BJ (cell line): Measurements from ENCODE around the gene CIZ1. TPM values are rescaled to one million over a fixed set of nuclear protein-coding genes. Genes with fewer than 3 reads are reported as not detected.

Experiments
- CTCF ChIA-PET: fragments of 350-600 bp; formaldehyde crosslinking; extraction: SDS; loops from one replicate; lab custom pipeline; 2021; ENCODE audit warnings: antibody characterized with exemption, inconsistent platforms; lab: Yijun Ruan, JAX
- POLR2A ChIA-PET: fragments of 300-600 bp; sonication (Branson Sonifier 250); formaldehyde crosslinking; extraction: SDS; loops from one replicate; lab custom pipeline; 2021; ENCODE audit warnings: antibody characterized with exemption; lab: Charles Lee
- DNase-seq: peaks from one replicate; pipeline ENCODE4 v3.0.0-alpha.2; 2011; ENCODE audit warnings: low read depth
- H3K27me3 ChIP-seq: 2 replicates; pipeline ENCODE4 v1.6.0; 2011; ENCODE audit warnings: low read length; ENCODE audit not compliant: control insufficient read depth, insufficient read depth
- H3K36me3 ChIP-seq: 2 replicates; pipeline ENCODE4 v1.5.1; 2011; ENCODE audit warnings: low read length; ENCODE audit not compliant: control insufficient read depth, insufficient read depth
- H3K4me3 ChIP-seq: 2 replicates; pipeline ENCODE4 v1.5.1; 2011; ENCODE audit warnings: low read depth, mild to moderate bottlenecking, control low read depth, low read length
- polyA plus RNA-seq: library from polyadenylated mRNA; depleted of rRNA; stranded (reverse); fragments of >200 nt; gene quantifications from 2 replicates; pipeline ENCODE4 v1.2.3, GENCODE V29; 2011
- TF ChIP-seq, protein P1 (sequence below): IDR thresholded peaks from 2 replicates; pipeline ENCODE4 v1.5.1; 2011; ENCODE audit warnings: low read depth, mild to moderate bottlenecking, control low read depth, inconsistent platforms, low read length, moderate library complexity; ENCODE audit not compliant: insufficient read depth

Gene CIZ1
- polyA plus RNA-seq, 1 experiment = 36.0 TPM

DNA sequence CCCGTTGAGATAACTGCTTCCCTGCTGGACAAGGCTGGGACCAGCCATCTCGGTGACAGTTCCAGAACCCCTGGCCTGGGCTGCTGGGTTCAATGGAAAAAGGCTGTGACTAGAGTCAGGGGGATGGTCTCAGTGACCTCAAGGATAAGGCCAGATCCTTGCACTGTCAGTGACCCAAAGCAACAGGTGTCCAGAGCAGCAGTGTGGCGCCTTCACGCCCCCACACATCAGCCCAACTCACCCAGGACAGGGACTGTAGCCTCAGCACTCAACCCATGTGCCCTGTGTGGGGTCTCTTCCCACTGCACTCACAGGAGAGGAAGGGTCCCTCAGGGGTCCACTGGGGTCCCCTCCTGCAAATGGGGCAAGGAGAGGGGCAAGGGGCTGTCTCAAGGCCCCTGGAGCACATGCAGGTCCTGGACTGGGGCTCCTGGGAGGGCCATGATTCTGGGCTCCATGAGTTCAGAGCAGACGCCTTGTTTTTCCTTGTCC lies 42.8 kb downstream of the CIZ1 start:
- TF ChIP-seq, protein P1, sequence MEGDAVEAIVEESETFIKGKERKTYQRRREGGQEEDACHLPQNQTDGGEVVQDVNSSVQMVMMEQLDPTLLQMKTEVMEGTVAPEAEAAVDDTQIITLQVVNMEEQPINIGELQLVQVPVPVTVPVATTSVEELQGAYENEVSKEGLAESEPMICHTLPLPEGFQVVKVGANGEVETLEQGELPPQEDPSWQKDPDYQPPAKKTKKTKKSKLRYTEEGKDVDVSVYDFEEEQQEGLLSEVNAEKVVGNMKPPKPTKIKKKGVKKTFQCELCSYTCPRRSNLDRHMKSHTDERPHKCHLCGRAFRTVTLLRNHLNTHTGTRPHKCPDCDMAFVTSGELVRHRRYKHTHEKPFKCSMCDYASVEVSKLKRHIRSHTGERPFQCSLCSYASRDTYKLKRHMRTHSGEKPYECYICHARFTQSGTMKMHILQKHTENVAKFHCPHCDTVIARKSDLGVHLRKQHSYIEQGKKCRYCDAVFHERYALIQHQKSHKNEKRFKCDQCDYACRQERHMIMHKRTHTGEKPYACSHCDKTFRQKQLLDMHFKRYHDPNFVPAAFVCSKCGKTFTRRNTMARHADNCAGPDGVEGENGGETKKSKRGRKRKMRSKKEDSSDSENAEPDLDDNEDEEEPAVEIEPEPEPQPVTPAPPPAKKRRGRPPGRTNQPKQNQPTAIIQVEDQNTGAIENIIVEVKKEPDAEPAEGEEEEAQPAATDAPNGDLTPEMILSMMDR = no peak
- ChIA-PET CTCF (no interaction called here), POLR2A (no interaction called here)
- DNase-seq = no peak
- Histone ChIP-seq H3K36me3 (no peaks in the 10 kb centered on the region), H3K4me3 (no peak overlapping the region), H3K27me3 (peaks cover 1% of the 10 kb centered on the region)

DNA sequence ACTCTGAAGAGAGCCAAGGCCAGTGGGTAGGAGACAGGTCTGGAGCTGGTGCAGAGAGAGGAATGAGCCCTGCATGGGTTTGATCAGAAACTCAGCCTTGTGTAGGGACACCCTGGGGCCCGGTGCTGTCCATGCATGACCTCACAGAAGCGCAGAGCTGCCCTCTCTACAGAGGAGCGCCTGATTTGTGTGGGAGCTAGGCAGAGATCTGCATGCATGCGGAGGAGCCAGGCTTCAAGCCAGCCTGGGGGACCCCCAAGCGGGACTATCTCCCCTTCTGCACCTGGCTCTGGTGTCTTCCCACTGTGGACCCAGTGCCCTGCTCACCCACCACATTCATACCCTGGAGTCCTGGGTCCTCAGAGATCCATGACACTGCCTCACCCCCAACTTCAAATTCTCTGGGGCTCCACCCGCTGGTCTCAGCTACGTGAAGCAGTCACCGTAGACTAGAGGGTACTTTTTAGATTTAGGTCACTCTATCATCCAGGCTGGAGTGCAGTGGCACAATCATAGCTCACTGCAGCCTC lies 44.7 kb downstream of the CIZ1 start:
- no peaks in the 10 kb centered on the region for H3K36me3 ChIP-seq
- CTCF ChIA-PET = interaction anchor here (0.6 to 2.2 kb wide), 3 partner anchors 18 to 29 kb away, joined by 3 to 8 read pairs (median 6); partner anchors contain the start of gene PTGES2
- H3K27me3 ChIP-seq = peaks cover 1% of the 10 kb centered on the region
- TF ChIP-seq, protein P1 = no peak
- no peak overlapping the region for H3K4me3 ChIP-seq
- POLR2A ChIA-PET = no interaction called here
- DNase-seq = no peak

DNA sequence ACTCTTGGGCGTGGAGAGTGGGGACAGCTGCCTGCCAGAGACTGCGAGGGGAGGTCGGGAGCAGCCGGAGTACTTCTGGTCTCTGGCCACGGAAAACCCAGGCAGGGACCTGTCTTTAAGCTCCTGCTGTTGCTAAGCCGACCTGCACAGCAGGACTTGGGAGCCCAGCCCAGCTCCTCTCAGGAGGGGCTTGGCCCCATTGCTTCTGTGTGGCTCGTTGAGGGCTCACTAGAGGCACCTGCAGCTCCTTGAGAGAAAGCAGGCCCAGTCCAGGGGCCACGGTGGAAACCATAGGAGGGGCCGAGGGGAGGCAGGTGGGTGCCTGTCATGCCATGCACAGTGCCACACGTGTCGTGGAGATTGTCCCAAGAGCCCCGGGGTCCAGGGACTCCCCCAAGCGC lies 45.4 kb downstream of the CIZ1 start:
- DNase-seq = no peak
- ChIA-PET CTCF (interaction anchor here (2.2 kb wide), 1 partner anchor 18 kb away, joined by 8 read pairs; the partner anchor contains the start of gene PTGES2), POLR2A (no interaction called here)
- TF ChIP-seq, protein P1 = no peak
- no peak overlapping the region for H3K4me3 ChIP-seq
- H3K27me3 ChIP-seq = peaks cover 1% of the 10 kb centered on the region
- H3K36me3 ChIP-seq = no peaks in the 10 kb centered on the region

DNA sequence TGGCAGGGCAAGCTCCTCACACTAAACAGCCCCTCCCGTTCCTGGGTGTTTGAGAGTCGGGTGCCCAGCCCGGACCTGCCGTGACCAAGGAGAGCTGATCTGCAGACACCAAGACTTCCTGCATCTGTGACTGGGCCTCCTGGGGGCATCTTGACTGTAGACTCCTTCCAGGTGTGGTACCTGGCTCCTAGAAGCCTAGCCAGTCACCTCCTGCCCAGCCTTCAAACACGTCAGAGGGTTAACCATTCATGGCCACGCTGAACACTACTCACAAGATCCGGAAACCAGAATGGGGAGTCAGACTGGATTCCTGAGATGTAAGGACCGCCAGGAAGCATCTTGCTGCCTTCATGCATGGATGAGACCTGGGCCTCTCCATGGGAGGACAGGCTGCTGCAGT lies 45.8 kb downstream of the CIZ1 start:
- TF ChIP-seq, protein P1 = no peak
- Histone ChIP-seq H3K36me3 (no peaks in the 10 kb centered on the region), H3K4me3 (no peak overlapping the region), H3K27me3 (peaks cover 1% of the 10 kb centered on the region)
- DNase-seq = no peak
- CTCF ChIA-PET = interaction anchor here (2.2 kb wide), 1 partner anchor 17 kb away, joined by 8 read pairs; the partner anchor contains the start of gene PTGES2
- POLR2A ChIA-PET = no interaction called here

DNA sequence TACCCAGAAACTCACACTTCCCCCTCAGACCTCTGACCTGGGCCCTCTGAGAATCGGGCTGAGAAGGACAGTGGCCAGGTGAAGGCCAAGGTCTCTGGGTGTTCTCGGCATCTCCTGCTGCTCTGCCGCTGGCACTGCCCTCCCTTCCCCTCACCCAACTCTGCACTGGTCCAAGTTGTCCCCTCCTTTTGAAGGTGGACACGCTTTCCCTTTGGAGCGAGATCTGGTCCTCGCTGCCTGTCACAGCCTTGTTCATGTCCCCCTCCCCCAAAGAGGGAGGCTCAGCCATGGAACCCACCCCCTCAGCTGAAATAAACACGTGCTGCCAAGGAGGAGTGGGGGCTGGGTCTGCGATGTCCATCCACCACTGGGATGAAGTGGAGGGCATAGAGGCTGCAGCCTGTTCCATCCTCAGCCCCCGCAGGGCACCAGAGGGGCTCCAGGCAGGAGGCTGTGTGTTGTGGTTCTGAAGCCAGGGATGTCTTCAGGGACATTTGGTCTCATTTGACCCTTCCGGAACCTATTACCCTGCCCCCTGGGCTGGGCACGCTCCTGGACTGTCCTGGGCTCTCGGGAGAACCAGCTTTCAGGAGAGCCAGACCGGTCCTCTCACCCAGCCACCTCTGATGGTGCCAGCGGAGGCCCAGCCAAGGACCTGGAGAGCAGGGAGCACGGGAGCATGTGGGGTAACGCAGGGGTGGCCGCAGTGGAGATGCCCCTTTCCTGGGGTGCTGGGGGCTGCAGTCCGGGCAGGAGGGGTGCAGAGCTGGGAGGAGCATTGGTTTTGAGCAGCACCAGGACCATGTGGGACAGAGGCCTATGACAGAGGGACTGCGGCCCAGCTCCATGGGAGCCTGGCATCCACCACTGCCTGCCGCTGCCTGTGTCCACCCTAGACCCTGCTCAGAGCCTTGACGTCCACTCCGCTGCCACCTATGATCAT lies 46.9 kb downstream of the CIZ1 start:
- ChIA-PET CTCF (interaction anchor here (2.2 to 2.6 kb wide), 2 partner anchors 16 to 27 kb away, joined by 8 to 10 read pairs; partner anchors contain the start of gene PTGES2), POLR2A (no interaction called here)
- Histone ChIP-seq H3K27me3 (peaks cover 1% of the 10 kb centered on the region), H3K36me3 (no peaks in the 10 kb centered on the region), H3K4me3 (no peak overlapping the region)
- DNase-seq = no peak
- TF ChIP-seq, protein P1 = no peak
